GM23338 (cell line): Measurements from ENCODE around the gene SOX10.

Source experiments
- CREB1 ChIP-seq: fragments of 250-450 bp; sonication (Bioruptor Pico); IDR thresholded peaks from 2 replicates; pipeline ENCODE4 v1.5.0; 2020; ENCODE audit warnings: low read depth, mild to moderate bottlenecking, moderate library complexity
- CTCF ChIP-seq, 2 experiments: fragments of 200-600 bp in 1 of 2; sonication (generic) in 1 of 2; conservative IDR thresholded peaks; 2 replicates each; pipeline versions ENCODE4 v1.5.1 to v1.6.1; 2016 to 2017; ENCODE audit warnings: antibody characterized with exemption in 2 of 2, low read depth in 2 of 2, mild to moderate bottlenecking in 2 of 2, moderate library complexity in 1 of 2
- EZH2 ChIP-seq: fragments of 200-600 bp; sonication (generic); IDR thresholded peaks from one replicate; pipeline ENCODE4 v1.8.0; 2017; ENCODE audit warnings: antibody characterized with exemption, mild to moderate bottlenecking, low read depth; ENCODE audit not compliant: unreplicated experiment
- EZH2phosphoT487 ChIP-seq: fragments of 200-600 bp; sonication (generic); IDR thresholded peaks from one replicate; pipeline ENCODE4 v1.8.1; 2018; ENCODE audit warnings: antibody characterized with exemption; ENCODE audit not compliant: unreplicated experiment
- POLR2AphosphoS5 ChIP-seq: IDR thresholded peaks from 2 replicates; pipeline ENCODE4 v1.6.1; 2016; ENCODE audit warnings: antibody characterized with exemption, low read depth
- REST ChIP-seq: IDR thresholded peaks from one replicate; pipeline ENCODE4 v1.6.1; 2018; ENCODE audit warnings: antibody characterized with exemption; ENCODE audit not compliant: unreplicated experiment
- STAT1 ChIP-seq: IDR thresholded peaks from one replicate; pipeline ENCODE4 v1.6.1; 2016; ENCODE audit warnings: antibody characterized with exemption; ENCODE audit not compliant: unreplicated experiment
- ZNF331 ChIP-seq: fragments of 250-450 bp; sonication (Bioruptor Pico); IDR thresholded peaks from 2 replicates; pipeline ENCODE4 v1.5.0; 2020; ENCODE audit warnings: low read depth, mild to moderate bottlenecking, moderate library complexity

- no peak for TF ChIP-seq CTCF (conservative IDR thresholded peaks at IDR 0.05; ENCODE audit: low read depth in 2 of 2)
- no peak for TF ChIP-seq POLR2AphosphoS5
- TF ChIP-seq STAT1 = no peak
- no peak for TF ChIP-seq EZH2
- no peak for TF ChIP-seq CREB1 (CRISPR knock-in tag)
- no peak for TF ChIP-seq REST
- TF ChIP-seq ZNF331 (CRISPR knock-in tag) = no peak
- TF ChIP-seq EZH2phosphoT487 = no peak
These were observed 5.9 kb upstream of the SOX10 start for GRCh38 chr22:37990301-37990700.
